Measurements from ENCODE around the gene SEC24C. TPM values are rescaled to one million over a fixed set of nuclear protein-coding genes. Genes with fewer than 3 reads are reported as not detected.

Gene SEC24C
- total RNA-seq, 6 experiments from 2014 or later = 39.4 to 43.4 (median 41.0) TPM

GRCh38 chr10:73742454-73742734 is 1.8 kb upstream of the SEC24C start:
- no peak overlapping the region for H3K4me3 ChIP-seq
- DNase-seq (no peak), ATAC-seq (no peak)
- WGBS (ENCODE audit: insufficient coverage, low coverage, low lambda C conversion rate, missing lambda C conversion rate) = 90% methylated on average over 5 of the region's 5 CpGs
- peaks cover 0 to 12% (median 4%) of the 10 kb centered on the region in 4 donors for H3K36me3 ChIP-seq
- H3K9me3 ChIP-seq = no peaks in the 10 kb centered on the region
- no peak overlapping the region for H3K27ac ChIP-seq
- peaks cover 0 to 23% (median 7%) of the 10 kb centered on the region in 4 donors for H3K4me1 ChIP-seq
- intact Hi-C loops (cut with DNase I) = no loop called here
- no peak for TF ChIP-seq CTCF (IDR thresholded peaks at IDR 0.05)
- no peak for TF ChIP-seq POLR2A (IDR thresholded peaks at IDR 0.05)
- no peaks in the 10 kb centered on the region for H3K27me3 ChIP-seq

DNA sequence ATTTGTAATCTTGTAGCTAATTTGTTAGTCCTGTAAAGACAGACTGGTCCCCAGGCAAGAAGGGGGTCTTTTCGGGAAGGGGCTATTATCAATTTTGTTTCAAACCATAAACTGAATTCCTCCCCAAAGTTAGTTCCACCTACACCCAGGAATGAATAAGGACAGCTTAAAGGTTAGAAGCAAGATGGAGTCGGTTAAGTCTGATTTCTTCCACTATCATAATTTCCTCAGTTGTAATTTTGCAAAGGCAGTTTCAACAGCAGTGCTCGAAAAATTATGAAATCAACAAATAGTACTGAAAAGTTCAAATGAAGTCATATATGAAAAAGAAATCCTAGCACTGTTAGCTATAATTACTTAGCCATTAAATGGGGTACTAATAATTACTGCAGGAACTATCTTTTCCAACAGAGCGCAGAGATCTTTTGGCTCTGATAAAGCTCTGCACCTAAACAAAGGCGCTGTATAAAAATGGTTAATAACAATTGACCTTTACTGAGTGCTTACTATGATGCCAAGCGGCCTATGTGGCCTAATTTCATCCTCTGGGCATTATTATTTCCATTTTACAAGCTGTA is 756 bp upstream of the SEC24C start:
- Histone ChIP-seq H3K4me3 (peak overlapping the region; percentile 83 to 91 (median 86)), H3K36me3 (peaks cover 0 to 17% (median 9%) of the 10 kb centered on the region in 4 donors), H3K27me3 (no peaks in the 10 kb centered on the region), H3K4me1 (peaks cover 0 to 23% (median 7%) of the 10 kb centered on the region in 4 donors), H3K9me3 (no peaks in the 10 kb centered on the region), H3K27ac (peak overlapping the region; percentile 86 to 90 (median 87))
- ATAC-seq = peak in 1 of 4 donors; percentile 2
- DNase-seq = no peak
- intact Hi-C loops (cut with DNase I) = no loop called here
- no peak for TF ChIP-seq CTCF (IDR thresholded peaks at IDR 0.05)
- TF ChIP-seq POLR2A (IDR thresholded peaks at IDR 0.05) = no peak
- 32% methylated on average over 6 of the region's 6 CpGs for WGBS (ENCODE audit: insufficient coverage, low coverage, low lambda C conversion rate, missing lambda C conversion rate)

GRCh38 chr10:73744664-73744975 is 448 bp downstream of the SEC24C start:
- intact Hi-C loops (cut with DNase I) = no loop called here
- peak in 1 of 3 donors; percentile 69 for DNase-seq

GRCh38 chr10:73746721-73747120 is 2.5 kb downstream of the SEC24C start:
- TF ChIP-seq POLR2A (IDR thresholded peaks at IDR 0.05) (no peak), CTCF (IDR thresholded peaks at IDR 0.05) (no peak)
- Histone ChIP-seq H3K9me3 (no peaks in the 10 kb centered on the region), H3K4me3 (no peak overlapping the region), H3K36me3 (peaks cover 0 to 38% (median 23%) of the 10 kb centered on the region in 4 donors), H3K27me3 (no peaks in the 10 kb centered on the region), H3K4me1 (peaks cover 0 to 45% (median 21%) of the 10 kb centered on the region in 4 donors), H3K27ac (no peak overlapping the region)
- intact Hi-C loops (cut with DNase I) = no loop called here
- DNase-seq (no peak), ATAC-seq (no peak)
- no CpG with 5 or more reads among the region's 2 CpGs for WGBS (ENCODE audit: insufficient coverage, low coverage, low lambda C conversion rate, missing lambda C conversion rate)

More at GRCh38 chr10:73744664-73744975, 448 bp downstream of the SEC24C start:
- no peaks in the 10 kb centered on the region for H3K27me3 ChIP-seq
- H3K36me3 ChIP-seq = peaks cover 0 to 29% (median 16%) of the 10 kb centered on the region in 4 donors
- peak overlapping the region; percentile 83 to 91 (median 86) for H3K4me3 ChIP-seq
- H3K9me3 ChIP-seq = no peaks in the 10 kb centered on the region
- peaks cover 0 to 26% (median 11%) of the 10 kb centered on the region in 4 donors for H3K4me1 ChIP-seq
- H3K27ac ChIP-seq = peak overlapping the region; percentile 86 to 90 (median 87)
- WGBS (ENCODE audit: insufficient coverage, low coverage, low lambda C conversion rate, missing lambda C conversion rate) = 3% methylated on average over 9 of the region's 10 CpGs
- TF ChIP-seq POLR2A (IDR thresholded peaks at IDR 0.05) (no peak), CTCF (IDR thresholded peaks at IDR 0.05) (no peak)
- ATAC-seq = peak; percentile 35 to 50 (median 46)

All from right lobe of liver (tissue), 6 donors.